Measurements from ENCODE around the gene PNPLA2. TPM values are rescaled to one million over a fixed set of nuclear protein-coding genes. Genes with fewer than 3 reads are reported as not detected.

PNPLA2 gene
- total RNA-seq, 4 donors from 2014 or later, result 39.7 to 79.4 (median 58.9) TPM

DNA sequence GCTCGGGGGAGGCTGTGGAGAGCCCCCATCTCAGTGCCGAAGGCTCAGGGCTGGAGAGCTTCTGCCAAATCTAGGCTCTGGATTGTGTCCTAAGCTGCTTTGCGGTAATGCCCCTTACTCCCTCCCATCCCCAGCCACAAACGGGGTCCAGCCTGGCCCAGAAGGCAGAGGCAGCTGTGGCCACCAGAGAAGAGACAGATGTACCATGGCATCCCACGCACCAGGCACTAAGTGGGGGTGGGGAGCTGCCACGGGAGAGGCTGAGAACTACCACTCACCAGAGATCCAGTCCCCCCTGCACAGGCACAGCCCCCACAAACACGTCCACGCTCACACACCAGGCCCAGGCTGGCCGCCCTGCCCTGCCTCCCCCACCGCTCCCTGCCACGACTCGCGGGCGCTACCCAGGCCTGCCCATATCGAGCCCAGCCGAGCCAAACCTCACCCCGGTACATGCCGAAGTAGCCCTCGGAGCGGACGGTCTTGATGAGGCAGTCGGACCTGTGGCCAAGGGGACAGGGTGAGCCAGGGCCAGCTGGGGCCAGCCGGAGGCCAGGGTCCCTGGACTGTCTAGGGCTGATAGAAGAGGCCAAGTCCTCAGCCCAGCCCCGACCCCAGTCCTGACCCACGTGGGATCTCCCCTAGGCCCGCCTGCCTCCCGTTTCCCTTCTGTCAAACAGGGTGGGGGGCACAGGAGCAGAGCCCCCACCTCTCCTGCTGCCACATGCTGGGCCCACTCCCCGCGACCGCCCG lies 24.5 kb upstream of the PNPLA2 start:
- Histone ChIP-seq H3K36me3 (peaks cover 0 to 39% of the 10 kb centered on the region in 2 donors), H3K27me3 (peaks cover 25% of the 10 kb centered on the region), H3K9me3 (no peaks in the 10 kb centered on the region), H3K27ac (no peak overlapping the region), H3K4me3 (no peak overlapping the region), H3K4me1 (peaks cover 0 to 72% (median 26%) of the 10 kb centered on the region in 3 donors)
- no peak for TF ChIP-seq POLR2AphosphoS5 (IDR thresholded peaks at IDR 0.05)
- TF ChIP-seq, protein P1, sequence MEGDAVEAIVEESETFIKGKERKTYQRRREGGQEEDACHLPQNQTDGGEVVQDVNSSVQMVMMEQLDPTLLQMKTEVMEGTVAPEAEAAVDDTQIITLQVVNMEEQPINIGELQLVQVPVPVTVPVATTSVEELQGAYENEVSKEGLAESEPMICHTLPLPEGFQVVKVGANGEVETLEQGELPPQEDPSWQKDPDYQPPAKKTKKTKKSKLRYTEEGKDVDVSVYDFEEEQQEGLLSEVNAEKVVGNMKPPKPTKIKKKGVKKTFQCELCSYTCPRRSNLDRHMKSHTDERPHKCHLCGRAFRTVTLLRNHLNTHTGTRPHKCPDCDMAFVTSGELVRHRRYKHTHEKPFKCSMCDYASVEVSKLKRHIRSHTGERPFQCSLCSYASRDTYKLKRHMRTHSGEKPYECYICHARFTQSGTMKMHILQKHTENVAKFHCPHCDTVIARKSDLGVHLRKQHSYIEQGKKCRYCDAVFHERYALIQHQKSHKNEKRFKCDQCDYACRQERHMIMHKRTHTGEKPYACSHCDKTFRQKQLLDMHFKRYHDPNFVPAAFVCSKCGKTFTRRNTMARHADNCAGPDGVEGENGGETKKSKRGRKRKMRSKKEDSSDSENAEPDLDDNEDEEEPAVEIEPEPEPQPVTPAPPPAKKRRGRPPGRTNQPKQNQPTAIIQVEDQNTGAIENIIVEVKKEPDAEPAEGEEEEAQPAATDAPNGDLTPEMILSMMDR (IDR thresholded peaks at IDR 0.05), result no peak
- TF ChIP-seq POLR2A (IDR thresholded peaks at IDR 0.05), result no peak
- TF ChIP-seq EP300 (IDR thresholded peaks at IDR 0.05), result no peak
- no peak for ATAC-seq
- 91% methylated on average over 5 of the region's 31 CpGs; no CpG with 5 or more reads in 1 of the 2 donors for WGBS, 2 donors (ENCODE audit: low coverage in 1 of 2)

DNA sequence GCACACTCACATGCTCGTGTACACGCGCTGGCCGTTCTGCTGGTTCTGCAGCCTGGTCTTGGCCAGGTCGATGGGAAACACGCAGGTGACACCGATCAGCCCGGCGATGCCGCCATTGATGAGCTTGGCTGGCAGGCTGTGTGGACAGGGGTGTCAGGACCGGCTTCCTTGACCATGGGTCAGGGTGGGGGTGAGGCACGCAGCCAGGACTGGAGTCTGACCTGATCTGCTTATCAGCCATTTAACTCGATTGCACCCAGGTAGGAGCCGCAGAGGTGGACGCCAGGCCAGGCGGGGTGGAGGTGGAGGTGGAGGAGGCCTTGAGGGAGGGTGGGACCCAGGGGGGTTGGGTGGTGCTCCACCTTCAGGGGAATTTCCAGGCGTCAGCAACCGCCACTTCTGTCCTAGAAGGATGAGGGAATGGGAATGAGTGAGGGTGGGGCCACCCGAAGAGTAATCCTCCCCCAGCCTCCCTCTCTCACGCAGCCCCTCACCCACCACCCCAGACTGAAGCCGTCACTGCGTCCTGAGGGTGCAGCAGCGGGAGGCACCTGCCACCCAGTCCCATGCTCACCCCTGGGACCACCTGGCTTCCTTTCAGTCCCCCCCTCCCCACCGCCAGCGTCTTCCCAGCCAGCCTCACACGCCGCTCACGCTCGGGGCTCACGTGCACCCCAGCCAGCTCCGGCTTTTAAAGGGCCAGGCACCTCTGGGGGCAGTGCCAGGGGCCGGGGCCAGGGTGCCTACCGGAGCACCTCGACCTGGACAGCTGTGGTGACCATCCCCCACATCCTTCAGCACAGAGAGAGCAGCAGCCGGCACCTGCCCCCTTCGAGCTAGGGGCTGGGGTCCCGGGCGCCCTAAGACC lies 23.7 kb upstream of the PNPLA2 start:
- Histone ChIP-seq H3K4me3 (peak overlapping the region; percentile 40 to 81), H3K36me3 (peaks cover 0 to 47% of the 10 kb centered on the region in 2 donors)

DNA sequence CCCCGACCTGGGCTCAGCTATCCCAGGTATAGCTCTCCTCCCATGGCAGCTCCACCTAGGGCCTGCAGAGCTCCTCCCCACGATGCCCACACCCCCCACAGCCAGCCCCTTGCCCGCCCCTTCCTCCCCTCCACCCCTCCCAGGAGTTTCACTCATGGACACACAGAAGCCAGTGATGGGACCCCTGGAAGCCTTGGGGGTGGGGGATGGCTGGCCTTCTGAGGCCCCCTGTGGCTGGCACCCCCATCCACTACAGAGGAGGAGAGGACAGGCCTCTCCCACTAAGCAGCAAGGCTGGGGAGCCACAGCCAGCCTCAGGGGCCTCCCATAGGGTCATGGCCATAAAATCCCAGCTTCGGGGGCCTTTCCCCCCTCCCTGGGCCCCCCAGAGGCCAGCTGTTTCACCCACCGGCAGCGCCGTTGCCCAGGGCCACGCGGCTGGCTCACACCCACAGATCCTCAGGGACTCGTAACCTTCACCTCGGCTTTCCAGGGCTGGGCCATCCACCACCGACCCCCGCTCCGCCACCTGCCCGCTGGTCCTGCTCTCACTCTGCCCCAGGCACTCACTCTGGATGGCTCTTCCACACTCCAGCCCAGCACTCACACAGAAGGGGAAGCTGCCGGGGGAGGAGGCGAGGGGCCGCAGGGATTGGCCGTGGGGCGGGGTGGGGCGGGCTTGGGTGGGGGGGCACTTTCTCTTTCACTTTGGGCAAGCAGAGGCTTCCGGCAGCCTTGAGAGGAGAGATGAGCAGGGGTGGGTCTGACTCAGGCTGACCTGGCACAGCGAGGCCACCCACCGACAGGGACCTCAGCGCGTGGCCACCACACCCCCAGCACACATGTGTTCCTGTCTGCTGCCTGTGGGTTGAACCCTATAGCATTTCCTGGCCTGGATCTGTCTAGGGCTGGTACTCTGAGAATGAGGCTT lies 22.8 kb upstream of the PNPLA2 start:
- 3% methylated on average over 14 of the region's 26 CpGs; no CpG with 5 or more reads in 1 of the 2 donors for WGBS, 2 donors (ENCODE audit: low coverage in 1 of 2)
- H3K9me3 ChIP-seq, result no peaks in the 10 kb centered on the region
- ATAC-seq, result peak; percentile 69
- H3K4me1 ChIP-seq, result peaks cover 0 to 58% (median 22%) of the 10 kb centered on the region in 3 donors
- peaks cover 0 to 56% of the 10 kb centered on the region in 2 donors for H3K36me3 ChIP-seq
- TF ChIP-seq EP300 (IDR thresholded peaks at IDR 0.05) (no peak), POLR2AphosphoS5 (IDR thresholded peaks at IDR 0.05) (peak; percentile 31), POLR2A (IDR thresholded peaks at IDR 0.05) (peak; percentile 30 to 46)
- TF ChIP-seq, protein P1 (IDR thresholded peaks at IDR 0.05), result no peak
- H3K27ac ChIP-seq, result peak overlapping the region; percentile 20 to 94 (median 86)
- peak overlapping the region; percentile 40 to 81 for H3K4me3 ChIP-seq
- H3K27me3 ChIP-seq, result peaks cover 8% of the 10 kb centered on the region

More for the DNA sequence above, 23.7 kb upstream of the PNPLA2 start:
- peaks cover 17% of the 10 kb centered on the region for H3K27me3 ChIP-seq
- WGBS, 2 donors (ENCODE audit: low coverage in 1 of 2), result 27 to 60% methylated on average over 3 to 4 of the region's 38 CpGs
- peak overlapping the region in 3 of 4 donors; percentile 84 to 94 (median 89) for H3K27ac ChIP-seq
- TF ChIP-seq EP300 (IDR thresholded peaks at IDR 0.05) (no peak), POLR2A (IDR thresholded peaks at IDR 0.05) (no peak), POLR2AphosphoS5 (IDR thresholded peaks at IDR 0.05) (no peak)
- TF ChIP-seq, protein P1 (IDR thresholded peaks at IDR 0.05), result no peak
- ATAC-seq, result no peak
- no peaks in the 10 kb centered on the region for H3K9me3 ChIP-seq
- H3K4me1 ChIP-seq, result peaks cover 0 to 67% (median 22%) of the 10 kb centered on the region in 3 donors

DNA sequence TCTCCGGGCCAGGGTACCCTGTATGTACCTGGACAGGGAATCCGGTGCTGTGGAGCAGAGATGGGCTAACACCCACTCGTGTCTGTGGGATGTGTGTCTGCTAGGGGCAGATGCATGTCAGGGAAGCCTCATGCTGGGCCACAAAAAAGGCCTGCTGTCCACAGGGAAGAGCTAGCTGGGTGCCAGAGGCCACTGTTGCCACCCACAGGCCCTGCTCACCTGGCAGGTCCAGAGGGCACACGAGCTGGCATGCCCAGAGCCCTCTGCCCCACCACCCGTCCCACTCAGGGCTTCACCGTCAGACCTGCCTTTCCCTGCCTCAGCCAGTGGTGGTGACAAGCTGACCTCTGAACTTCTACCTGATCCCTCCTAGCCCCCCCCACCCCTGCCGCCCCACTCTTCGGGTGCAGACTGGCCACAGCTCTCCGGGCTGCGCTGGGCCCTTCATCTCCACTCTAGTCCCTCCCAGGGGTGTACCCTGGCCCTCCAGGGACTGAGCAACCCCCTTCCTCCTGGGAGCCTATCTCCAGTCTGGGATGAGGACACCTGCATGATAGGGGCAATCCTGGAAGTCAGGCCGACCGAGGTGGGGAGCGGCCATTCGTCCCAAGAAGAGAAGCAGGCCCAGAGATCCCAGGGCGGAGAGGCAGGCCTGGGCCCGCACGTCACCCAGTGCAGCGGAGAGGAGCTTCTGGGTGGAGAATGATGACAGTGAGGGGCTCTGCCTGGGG lies 22.0 kb upstream of the PNPLA2 start:
- WGBS, 2 donors (ENCODE audit: low coverage in 1 of 2), result 31% methylated on average over 3 of the region's 18 CpGs; no CpG with 5 or more reads in 1 of the 2 donors
- ATAC-seq, result peak; percentile 0
- Histone ChIP-seq H3K4me1 (peaks cover 0 to 58% (median 22%) of the 10 kb centered on the region in 3 donors), H3K36me3 (peaks cover 0 to 57% of the 10 kb centered on the region in 2 donors), H3K27me3 (no peaks in the 10 kb centered on the region), H3K9me3 (no peaks in the 10 kb centered on the region), H3K27ac (peak overlapping the region; percentile 20 to 94 (median 86)), H3K4me3 (peak overlapping the region; percentile 44 to 81)
- TF ChIP-seq POLR2A (IDR thresholded peaks at IDR 0.05) (no peak), POLR2AphosphoS5 (IDR thresholded peaks at IDR 0.05) (no peak), EP300 (IDR thresholded peaks at IDR 0.05) (no peak)
- TF ChIP-seq, protein P1 (IDR thresholded peaks at IDR 0.05), result no peak

Data from gastroesophageal sphincter (tissue), 4 donors.